Caco-2 (cell line): ENCODE measurements around the gene TMEM185A. TPM values are rescaled to one million over a fixed set of nuclear protein-coding genes. Genes with fewer than 3 reads are reported as not detected.
"Not testable (repeated sequence)": the region's sequence is repeated elsewhere in the genome, so short reads cannot be mapped to it uniquely, and the experiment has no call there.

Experiments used
- BruUV-seq: library from RNA; stranded (reverse); fragments of 400-500 nt; replicated peaks from 2 replicates; lab custom pipeline; 2021; lab: Mats Ljungman, UMichigan
- CTCF ChIA-PET: fragments of 300-600 bp; sonication (Branson Sonifier 250); formaldehyde crosslinking; loops from one replicate; lab custom pipeline; 2022; ENCODE audit warnings: antibody characterized with exemption; lab: Charles Lee
- POLR2A ChIA-PET: fragments of 300-600 bp; sonication (Branson Sonifier 250); formaldehyde crosslinking; loops from one replicate; lab custom pipeline; 2022; ENCODE audit warnings: antibody characterized with exemption; lab: Charles Lee
- DNase-seq, 2 experiments: peaks; one replicate each; pipeline versions ENCODE4 v3.0.0 to v3.0.0-alpha.2; 2020 to 2022
- H3K27me3 ChIP-seq: replicated peaks from 2 replicates; pipeline ENCODE4 v1.6.0; 2011; ENCODE audit warnings: low read length; ENCODE audit not compliant: control insufficient read depth, insufficient read depth
- H3K36me3 ChIP-seq: 2 replicates; pipeline ENCODE4 v1.5.1; 2011; ENCODE audit warnings: low read length; ENCODE audit not compliant: control insufficient read depth, insufficient read depth
- H3K4me1 ChIP-seq: fragments of 250-450 bp; sonication (Bioruptor Pico); 2 replicates; pipeline ENCODE4 v1.5.1; 2020; ENCODE audit warnings: mild to moderate bottlenecking
- H3K4me3 ChIP-seq: 2 replicates; pipeline ENCODE4 v1.5.1; 2011; ENCODE audit warnings: low read depth, mild to moderate bottlenecking, control low read depth, low read length
- H3K9me3 ChIP-seq: fragments of 250-450 bp; sonication (Bioruptor Pico); 2 replicates; pipeline ENCODE4 v1.5.1; 2020; ENCODE audit warnings: mild to moderate bottlenecking, moderate library complexity
- H3K27ac Mint-ChIP-seq: one replicate; pipeline ENCODE4 v1.8.0; 2022; ENCODE audit warnings: mixed read lengths; ENCODE audit not compliant: unreplicated experiment
- H3K27me3 Mint-ChIP-seq: one replicate; pipeline ENCODE4 v1.8.0; 2022; ENCODE audit warnings: mixed read lengths; ENCODE audit not compliant: insufficient read depth, unreplicated experiment
- H3K36me3 Mint-ChIP-seq: one replicate; pipeline ENCODE4 v1.8.0; 2022; ENCODE audit warnings: mild to moderate bottlenecking, mixed read lengths; ENCODE audit not compliant: insufficient read depth, unreplicated experiment
- H3K4me1 Mint-ChIP-seq: one replicate; pipeline ENCODE4 v1.8.0; 2022; ENCODE audit warnings: low read depth, mixed read lengths; ENCODE audit not compliant: unreplicated experiment
- H3K4me3 Mint-ChIP-seq: one replicate; pipeline ENCODE4 v1.8.0; 2022; ENCODE audit warnings: mild to moderate bottlenecking, moderate library complexity, mixed read lengths; ENCODE audit not compliant: unreplicated experiment
- H3K9me3 Mint-ChIP-seq: one replicate; pipeline ENCODE4 v1.8.0; 2022; ENCODE audit warnings: mixed read lengths; ENCODE audit not compliant: unreplicated experiment
- intact Hi-C: fragments of 100-400 bp; cut with micrococcal nuclease; formaldehyde crosslinking; loops from one replicate; pipeline ENCODE4 v1.10.0; 2022; ENCODE audit not compliant: unreplicated experiment
- total RNA-seq: library from RNA; stranded (reverse); gene quantifications from 2 replicates; pipeline ENCODE4 v1.2.3, GENCODE V29; 2022

Gene TMEM185A
- total RNA-seq, 1 experiment from 2014 or later: 17.1 TPM

DNA sequence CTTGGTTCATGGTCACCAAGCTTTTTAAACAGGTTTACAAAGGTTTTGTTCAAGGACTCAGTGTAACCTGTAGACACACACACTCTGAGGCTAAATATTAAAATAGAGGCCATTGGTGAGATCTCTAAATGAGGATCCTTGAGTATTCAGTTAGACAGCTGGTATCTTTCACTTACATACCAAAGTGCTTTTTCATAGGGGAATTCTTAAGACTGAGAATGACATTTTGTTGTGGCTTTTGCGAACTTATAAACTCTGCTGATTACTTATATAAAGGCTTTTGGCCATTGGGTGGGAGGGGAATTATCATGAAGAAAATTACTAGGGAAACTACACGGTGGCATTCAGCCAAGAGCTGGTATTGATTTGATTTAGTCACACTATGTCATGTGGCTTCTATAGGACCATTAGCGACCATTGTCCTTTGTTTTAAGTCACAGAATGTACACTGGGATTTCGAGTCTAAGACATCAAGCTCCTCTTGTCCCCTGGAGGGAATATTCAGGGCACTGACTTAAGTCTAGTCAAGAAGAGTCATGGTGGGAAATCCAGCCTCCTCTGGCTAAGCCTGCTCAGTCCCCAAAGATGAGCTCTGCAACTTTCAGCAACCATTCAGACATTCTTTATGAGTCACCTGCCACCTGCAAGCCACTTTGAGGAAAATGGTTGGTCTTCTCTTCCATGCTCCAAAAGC lies 80.2 kb downstream of the TMEM185A start:
- POLR2A ChIA-PET, H3K4me3 Mint-ChIP-seq, H3K27me3 ChIP-seq, H3K36me3 Mint-ChIP-seq, H3K27ac Mint-ChIP-seq, H3K9me3 Mint-ChIP-seq, H3K4me1 Mint-ChIP-seq, DNase-seq, H3K27me3 Mint-ChIP-seq, H3K36me3 ChIP-seq, BruUV-seq, CTCF ChIA-PET, H3K4me3 ChIP-seq, H3K9me3 ChIP-seq, H3K4me1 ChIP-seq, intact Hi-C loops: not testable (repeated sequence)

DNA sequence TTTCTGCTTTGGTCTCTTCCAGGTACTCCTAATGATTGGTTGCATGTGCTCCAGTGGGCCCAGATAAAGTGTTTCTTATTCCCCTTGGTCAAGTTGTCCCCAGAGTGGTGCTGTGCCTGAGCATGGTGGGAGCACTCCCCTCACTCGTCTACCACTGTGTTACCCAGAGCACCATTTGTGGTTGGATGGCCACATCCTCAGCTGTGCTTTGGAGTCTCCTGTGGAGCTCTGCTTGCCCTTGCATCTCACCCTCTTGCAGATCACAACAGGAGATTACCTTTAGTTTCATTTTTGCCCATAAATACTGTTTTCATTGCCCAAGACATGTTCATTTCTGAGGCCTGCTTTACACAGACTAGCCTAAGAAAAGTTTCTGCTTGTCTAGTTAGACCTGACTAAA lies 81.1 kb downstream of the TMEM185A start:
- H3K4me3 Mint-ChIP-seq, H3K36me3 ChIP-seq, H3K36me3 Mint-ChIP-seq, DNase-seq, H3K9me3 ChIP-seq, BruUV-seq, intact Hi-C loops, H3K4me1 Mint-ChIP-seq, H3K27me3 ChIP-seq, H3K4me3 ChIP-seq, CTCF ChIA-PET, H3K9me3 Mint-ChIP-seq, POLR2A ChIA-PET, H3K27ac Mint-ChIP-seq, H3K27me3 Mint-ChIP-seq, H3K4me1 ChIP-seq: not testable (repeated sequence)

DNA sequence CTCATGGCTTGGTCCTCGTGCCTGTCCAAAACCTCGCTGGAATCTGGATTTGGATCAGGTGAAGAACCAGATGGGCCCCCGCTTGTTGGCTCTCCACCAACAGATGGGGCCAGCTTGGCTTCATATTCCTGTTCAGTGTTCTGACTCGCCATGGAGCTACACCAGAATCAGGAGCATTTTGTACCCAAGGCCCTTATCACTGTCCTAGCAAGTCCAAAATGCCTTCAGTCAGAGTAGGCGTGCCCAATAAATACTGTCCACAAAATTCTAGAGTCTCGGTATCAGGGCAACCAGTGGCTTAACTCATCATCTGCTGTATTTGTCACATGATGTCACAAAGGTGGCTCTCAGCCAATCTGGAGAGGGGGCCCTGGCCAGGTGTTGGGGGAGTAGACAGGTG lies 81.9 kb downstream of the TMEM185A start, which contains the start of gene HSFX3:
TSS of gene HSFX3 (minus strand) at position 224 of the 400 bp plus-strand sequence. CDS start at position 152, 72 bp downstream.
- H3K4me1 Mint-ChIP-seq, H3K27me3 ChIP-seq, H3K4me1 ChIP-seq, H3K4me3 Mint-ChIP-seq, H3K9me3 ChIP-seq, DNase-seq, POLR2A ChIA-PET, BruUV-seq, H3K36me3 Mint-ChIP-seq, H3K4me3 ChIP-seq, intact Hi-C loops, H3K27ac Mint-ChIP-seq, CTCF ChIA-PET, H3K27me3 Mint-ChIP-seq, H3K9me3 Mint-ChIP-seq, H3K36me3 ChIP-seq: not testable (repeated sequence)

DNA sequence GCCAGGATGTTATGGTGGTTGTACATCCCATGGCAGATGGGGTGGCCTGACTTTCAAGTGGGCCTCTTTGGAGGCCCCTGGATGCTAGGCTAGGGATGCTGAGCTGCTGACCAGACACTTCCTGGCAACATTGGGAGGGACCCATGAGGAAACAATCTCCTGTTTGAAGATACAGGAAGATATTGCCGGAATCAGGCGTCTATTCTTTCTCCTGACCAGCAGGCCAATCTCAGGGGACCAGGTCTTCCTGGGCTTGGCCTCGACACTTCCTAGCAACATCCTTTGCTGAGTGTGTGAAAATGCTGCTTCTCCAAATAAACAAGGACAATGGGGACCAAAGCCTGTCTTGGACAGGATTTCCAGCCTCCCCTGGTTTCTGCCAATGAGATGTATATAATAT lies 83.8 kb downstream of the TMEM185A start:
- H3K4me1 ChIP-seq, POLR2A ChIA-PET, CTCF ChIA-PET, DNase-seq, intact Hi-C loops, H3K36me3 ChIP-seq, H3K4me1 Mint-ChIP-seq, H3K36me3 Mint-ChIP-seq, H3K27me3 ChIP-seq, H3K9me3 ChIP-seq, H3K4me3 Mint-ChIP-seq, H3K27me3 Mint-ChIP-seq, H3K9me3 Mint-ChIP-seq, H3K27ac Mint-ChIP-seq, H3K4me3 ChIP-seq, BruUV-seq: not testable (repeated sequence)

GRCh38 chrX:149546962-149547361 lies 84.6 kb downstream of the TMEM185A start:
- H3K27me3 Mint-ChIP-seq, H3K9me3 Mint-ChIP-seq, H3K36me3 ChIP-seq, H3K27me3 ChIP-seq, DNase-seq, BruUV-seq, H3K4me3 ChIP-seq, CTCF ChIA-PET, H3K4me3 Mint-ChIP-seq, H3K27ac Mint-ChIP-seq, intact Hi-C loops, H3K4me1 ChIP-seq, POLR2A ChIA-PET, H3K4me1 Mint-ChIP-seq, H3K36me3 Mint-ChIP-seq, H3K9me3 ChIP-seq: not testable (repeated sequence)

Other genes starting within 250 kb of the TMEM185A start
- gene IDS, start 126.5 kb downstream of the TMEM185A start, total RNA-seq: 35.1 and 37.8 TPM in 2 replicates
- gene EOLA1, start 90.8 kb downstream of the TMEM185A start, total RNA-seq: 7.1 and 10.2 TPM in 2 replicates
- not detected in 2 replicates for gene HSFX3, start 81.9 kb downstream of the TMEM185A start, total RNA-seq
- gene MAGEA9B, start 44.3 kb downstream of the TMEM185A start, total RNA-seq: not detected in 2 replicates
- 0.23 TPM in 1 of 2 replicates, not detected in the other for gene HSFX2, start 36.5 kb downstream of the TMEM185A start, total RNA-seq
- 0.14 TPM in 1 of 2 replicates, not detected in the other for gene MAGEA11, start 80.3 kb upstream of the TMEM185A start, total RNA-seq
- gene HSFX1, start 142.3 kb upstream of the TMEM185A start, total RNA-seq: 0.23 and 0.37 TPM in 2 replicates
- gene MAGEA9, start 150.1 kb upstream of the TMEM185A start, total RNA-seq: not detected in 2 replicates
- gene MAGEA8, start 249.4 kb upstream of the TMEM185A start, total RNA-seq: not detected in 2 replicates